Activated T-helper 2 cell treated with anti-CD3 and anti-CD28 coated beads, Interferon-gamma antibody, Interleukin-2, Interleukin-4, amounts not matched to agents 10 μg/mL and 5 μg/mL and 100 μg/mL, durations not matched to agents 14 hours and 24 hours and 36 hours (primary cell): Measurements from ENCODE around the gene THRB. TPM values are rescaled to one million over a fixed set of nuclear protein-coding genes. Genes with fewer than 3 reads are reported as not detected.

ENCODE experiments used
- DNase-seq: peaks from one replicate; pipeline ENCODE4 v3.0.0; 2021; ENCODE audit warnings: low spot score
- H3K27ac Mint-ChIP-seq: one replicate; pipeline ENCODE4 v1.8.0; 2021; ENCODE audit warnings: mixed read lengths
- H3K27me3 Mint-ChIP-seq: one replicate; pipeline ENCODE4 v1.8.0; 2021; ENCODE audit warnings: low read depth, mixed read lengths
- H3K36me3 Mint-ChIP-seq: one replicate; pipeline ENCODE4 v1.8.0; 2021; ENCODE audit warnings: low read depth, mixed read lengths
- H3K4me1 Mint-ChIP-seq: one replicate; pipeline ENCODE4 v1.8.0; 2021; ENCODE audit warnings: low read depth, mixed read lengths
- H3K4me3 Mint-ChIP-seq: one replicate; pipeline ENCODE4 v1.8.0; 2021; ENCODE audit warnings: low read depth, mild to moderate bottlenecking, moderate library complexity, mixed read lengths
- H3K9me3 Mint-ChIP-seq: one replicate; pipeline ENCODE4 v1.8.0; 2021; ENCODE audit warnings: mixed read lengths
- intact Hi-C: fragments of 100-400 bp; cut with micrococcal nuclease; formaldehyde crosslinking; loops from one replicate; pipeline ENCODE4 v1.15.1; 2023
- total RNA-seq: library from RNA; stranded (reverse); gene quantifications from 2 replicates; pipeline ENCODE4 v1.2.3, GENCODE V29; 2022

The THRB gene
- total RNA-seq, 1 donor from 2014 or later: not detected

GRCh38 chr3:24522146-24522579, 27.5 kb upstream of the THRB start:
- H3K9me3 Mint-ChIP-seq: no peaks in the 10 kb centered on the region
- H3K27me3 Mint-ChIP-seq: peaks cover 43% of the 10 kb centered on the region
- no peak overlapping the region for H3K27ac Mint-ChIP-seq
- H3K4me3 Mint-ChIP-seq: no peak overlapping the region
- no peak for DNase-seq
- intact Hi-C loops: no loop called here
- H3K4me1 Mint-ChIP-seq: no peaks in the 10 kb centered on the region
- no peaks in the 10 kb centered on the region for H3K36me3 Mint-ChIP-seq

- H3K4me3 Mint-ChIP-seq: no peak overlapping the region
These were observed 26.9 kb upstream of the THRB start for GRCh38 chr3:24521420-24522145.

GRCh38 chr3:24520976-24521419, 26.3 kb upstream of the THRB start:
- H3K4me3 Mint-ChIP-seq: no peak overlapping the region
- no peaks in the 10 kb centered on the region for H3K9me3 Mint-ChIP-seq

More at GRCh38 chr3:24521420-24522145, 26.9 kb upstream of the THRB start:
- Mint-ChIP-seq H3K27me3 (peaks cover 43% of the 10 kb centered on the region), H3K36me3 (no peaks in the 10 kb centered on the region), H3K9me3 (no peaks in the 10 kb centered on the region), H3K4me1 (no peaks in the 10 kb centered on the region), H3K27ac (no peak overlapping the region)
- no peak for DNase-seq
- intact Hi-C loops: no loop called here

GRCh38 chr3:24520101-24520495, 25.4 kb upstream of the THRB start:
- H3K27me3 Mint-ChIP-seq: peaks cover 43% of the 10 kb centered on the region
- no peaks in the 10 kb centered on the region for H3K4me1 Mint-ChIP-seq

More at GRCh38 chr3:24520976-24521419, 26.3 kb upstream of the THRB start:
- no peak for DNase-seq
- Mint-ChIP-seq H3K36me3 (no peaks in the 10 kb centered on the region), H3K27me3 (peaks cover 43% of the 10 kb centered on the region), H3K27ac (no peak overlapping the region), H3K4me1 (no peaks in the 10 kb centered on the region)
- intact Hi-C loops: no loop called here

GRCh38 chr3:24519368-24520100, 24.9 kb upstream of the THRB start:
- Mint-ChIP-seq H3K27ac (no peak overlapping the region), H3K9me3 (no peaks in the 10 kb centered on the region), H3K27me3 (peaks cover 43% of the 10 kb centered on the region), H3K4me3 (no peak overlapping the region), H3K4me1 (no peaks in the 10 kb centered on the region), H3K36me3 (no peaks in the 10 kb centered on the region)
- DNase-seq: no peak
- intact Hi-C loops: no loop called here

More at GRCh38 chr3:24520101-24520495, 25.4 kb upstream of the THRB start:
- Mint-ChIP-seq H3K36me3 (no peaks in the 10 kb centered on the region), H3K9me3 (no peaks in the 10 kb centered on the region), H3K4me3 (no peak overlapping the region), H3K27ac (no peak overlapping the region)
- no peak for DNase-seq
- intact Hi-C loops: no loop called here

- Mint-ChIP-seq H3K9me3 (no peaks in the 10 kb centered on the region), H3K4me3 (no peak overlapping the region), H3K4me1 (no peaks in the 10 kb centered on the region), H3K27ac (no peak overlapping the region), H3K36me3 (no peaks in the 10 kb centered on the region), H3K27me3 (peaks cover 39% of the 10 kb centered on the region)
- intact Hi-C loops: no loop called here
- no peak for DNase-seq
These were observed 24.3 kb upstream of the THRB start for GRCh38 chr3:24518990-24519367.

GRCh38 chr3:24514119-24514518, 19.5 kb upstream of the THRB start:
- H3K27me3 Mint-ChIP-seq: peaks cover 2% of the 10 kb centered on the region

GRCh38 chr3:24513463-24513862, 18.8 kb upstream of the THRB start:
- no peaks in the 10 kb centered on the region for H3K36me3 Mint-ChIP-seq

More at GRCh38 chr3:24514119-24514518, 19.5 kb upstream of the THRB start:
- no peak for DNase-seq
- Mint-ChIP-seq H3K36me3 (no peaks in the 10 kb centered on the region), H3K9me3 (no peaks in the 10 kb centered on the region), H3K4me1 (no peaks in the 10 kb centered on the region), H3K4me3 (no peak overlapping the region), H3K27ac (no peak overlapping the region)
- intact Hi-C loops: no loop called here

GRCh38 chr3:24512564-24513197, 18.0 kb upstream of the THRB start:
- H3K9me3 Mint-ChIP-seq: no peaks in the 10 kb centered on the region
- H3K36me3 Mint-ChIP-seq: no peaks in the 10 kb centered on the region
- intact Hi-C loops: no loop called here
- H3K27me3 Mint-ChIP-seq: no peaks in the 10 kb centered on the region
- no peak for DNase-seq
- H3K4me1 Mint-ChIP-seq: no peaks in the 10 kb centered on the region
- H3K27ac Mint-ChIP-seq: no peak overlapping the region
- H3K4me3 Mint-ChIP-seq: no peak overlapping the region

More at GRCh38 chr3:24513463-24513862, 18.8 kb upstream of the THRB start:
- H3K4me3 Mint-ChIP-seq: no peak overlapping the region
- no peaks in the 10 kb centered on the region for H3K9me3 Mint-ChIP-seq
- DNase-seq: no peak
- no peaks in the 10 kb centered on the region for H3K4me1 Mint-ChIP-seq
- H3K27ac Mint-ChIP-seq: no peak overlapping the region
- intact Hi-C loops: no loop called here
- H3K27me3 Mint-ChIP-seq: no peaks in the 10 kb centered on the region

GRCh38 chr3:24510030-24510648, 15.5 kb upstream of the THRB start:
- no peak for DNase-seq
- H3K36me3 Mint-ChIP-seq: no peaks in the 10 kb centered on the region
- H3K27ac Mint-ChIP-seq: no peak overlapping the region
- no peaks in the 10 kb centered on the region for H3K27me3 Mint-ChIP-seq
- H3K9me3 Mint-ChIP-seq: no peaks in the 10 kb centered on the region
- no peaks in the 10 kb centered on the region for H3K4me1 Mint-ChIP-seq
- intact Hi-C loops: no loop called here
- H3K4me3 Mint-ChIP-seq: no peak overlapping the region

- H3K4me3 Mint-ChIP-seq: no peak overlapping the region
- no peak overlapping the region for H3K27ac Mint-ChIP-seq
- DNase-seq: no peak
- no peaks in the 10 kb centered on the region for H3K36me3 Mint-ChIP-seq
- no peaks in the 10 kb centered on the region for H3K9me3 Mint-ChIP-seq
- intact Hi-C loops: no loop called here
- H3K4me1 Mint-ChIP-seq: no peaks in the 10 kb centered on the region
- H3K27me3 Mint-ChIP-seq: no peaks in the 10 kb centered on the region
These were observed 13.8 kb upstream of the THRB start for GRCh38 chr3:24508423-24508839.

- Mint-ChIP-seq H3K9me3 (no peaks in the 10 kb centered on the region), H3K4me1 (no peaks in the 10 kb centered on the region), H3K27me3 (peaks cover under 1% of the 10 kb centered on the region), H3K4me3 (no peak overlapping the region), H3K27ac (no peak overlapping the region), H3K36me3 (no peaks in the 10 kb centered on the region)
- intact Hi-C loops: no loop called here
- no peak for DNase-seq
These were observed 13.2 kb upstream of the THRB start for GRCh38 chr3:24507776-24508422.
